NCI-H187 treated with DMSO at 0.1 percent for 48 hours (cell line): Measurements from ENCODE around the gene BEND2.
A peak's percentile ranks its signal among the peaks of the same experiment; 100 is the strongest.

Source experiments
- DNase-seq: peaks from one replicate; lab custom pipeline; 2025; lab: John Stamatoyannopoulos, UW

BEND2 gene

DNA sequence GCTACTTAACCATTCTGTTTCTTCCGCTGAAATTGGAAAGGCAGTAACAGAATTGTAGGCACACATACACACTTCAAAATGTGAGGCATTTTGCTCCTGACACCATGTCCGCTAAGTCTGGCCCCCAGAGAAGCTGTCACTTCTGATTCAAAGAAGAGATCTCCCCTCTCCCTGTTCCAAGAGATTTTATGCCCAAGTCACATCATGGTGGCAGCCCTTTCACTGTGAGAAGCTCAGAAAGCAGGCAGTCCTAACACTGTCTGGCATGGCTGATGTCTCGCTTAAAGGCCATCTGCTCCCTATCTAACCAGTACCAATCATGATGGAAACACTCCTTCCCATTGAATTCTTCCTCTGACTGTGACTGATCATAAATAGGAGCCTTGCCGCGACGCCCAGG lies 83.9 kb downstream of the BEND2 start:
- no peak for DNase-seq

- DNase-seq = no peak
Measured at GRCh38 chrX:18133605-18134004, 87.1 kb downstream of the BEND2 start.

GRCh38 chrX:18129690-18130089 lies 91.0 kb downstream of the BEND2 start:
- DNase-seq = no peak

DNA sequence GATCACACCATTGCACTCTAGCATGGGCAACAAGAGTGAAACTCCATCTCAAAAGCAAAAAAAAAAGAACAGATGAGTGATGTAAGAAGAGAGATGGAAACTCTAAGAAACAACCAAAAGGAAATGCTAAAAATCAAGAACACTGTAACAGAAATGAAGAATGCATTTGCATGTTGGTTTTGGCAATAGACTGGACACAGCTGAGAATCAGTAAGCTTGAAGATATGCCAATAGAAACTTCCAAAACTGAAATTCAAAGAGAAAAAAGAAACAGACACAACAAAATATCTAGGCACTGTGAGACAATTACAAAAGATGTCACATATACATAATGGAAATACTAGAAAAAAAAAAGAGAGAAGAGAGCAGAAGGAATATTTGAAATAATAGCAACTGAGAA lies 93.7 kb downstream of the BEND2 start:
- no peak for DNase-seq

DNA sequence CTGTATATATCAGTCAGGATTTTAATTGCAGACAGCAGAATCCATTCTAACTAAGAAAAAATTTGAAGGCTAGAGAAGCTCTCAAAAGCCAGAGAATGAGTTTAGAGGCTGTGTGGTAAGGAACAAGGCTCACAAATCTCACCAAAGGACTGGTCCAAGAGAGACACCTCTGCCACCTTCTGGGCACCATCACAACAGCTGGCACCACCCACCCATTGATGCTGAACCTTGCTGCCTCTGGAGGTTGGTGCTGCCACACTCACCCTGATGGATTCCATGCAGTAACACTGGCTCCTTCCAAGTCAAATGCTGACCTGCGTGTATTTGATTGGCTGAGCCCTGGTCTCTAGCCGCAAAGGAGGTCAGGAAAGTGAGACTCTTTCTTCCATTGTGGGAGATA lies 100.8 kb downstream of the BEND2 start:
- peak; percentile 2 for DNase-seq
